ENCODE measurements around the gene PLPP1.
"Not testable (repeated sequence)": the region's sequence is repeated elsewhere in the genome, so short reads cannot be mapped to it uniquely, and the experiment has no call there.

The PLPP1 gene

DNA sequence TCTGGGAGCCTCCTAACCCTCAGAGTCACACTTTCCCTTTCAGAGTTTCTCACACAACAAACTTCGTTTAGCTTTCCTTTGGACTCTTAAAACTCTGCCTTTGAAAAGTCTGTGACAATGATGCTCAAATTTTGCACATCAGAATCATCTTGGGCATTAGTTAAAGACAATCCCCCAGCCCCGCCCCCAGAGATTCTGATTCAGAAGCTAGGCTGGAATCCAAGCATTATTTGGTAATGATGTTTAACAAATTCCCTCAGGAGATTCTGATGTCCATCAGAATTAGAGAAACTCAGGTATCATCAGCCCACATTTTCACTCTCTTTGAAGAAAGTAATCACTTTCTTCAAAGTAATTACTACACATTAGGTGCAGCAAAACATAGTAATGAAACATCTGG, 9.6 kb upstream of the PLPP1 start:
- no peak for DNase-seq

DNA sequence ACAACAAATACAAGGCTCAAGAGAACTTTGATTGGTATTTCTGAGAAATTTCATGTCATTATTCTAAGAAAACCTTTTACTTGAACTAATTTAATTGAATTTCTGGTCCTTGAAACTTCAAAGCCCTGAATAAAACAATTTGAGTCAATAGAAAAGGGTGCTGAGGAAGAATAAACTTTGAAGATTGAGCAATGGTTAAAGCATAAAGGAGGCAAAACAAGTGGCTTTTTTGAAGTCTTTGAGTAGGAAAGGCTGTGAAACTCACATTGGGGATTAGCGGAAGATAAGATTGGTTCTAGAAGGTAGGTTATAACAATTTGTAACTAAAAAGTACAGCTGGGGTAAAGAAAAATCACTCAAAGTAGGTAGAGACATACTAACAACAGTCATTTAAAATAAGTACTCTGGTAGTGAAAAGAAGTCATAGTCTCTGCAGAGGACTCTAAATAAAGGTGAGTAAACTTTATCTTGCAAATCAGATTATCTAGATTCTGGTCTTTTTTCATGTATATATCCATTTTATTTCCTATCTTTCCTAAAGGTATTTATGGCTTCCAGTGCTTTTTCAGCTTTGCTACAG, 6.4 kb upstream of the PLPP1 start:
- DNase-seq = no peak

DNA sequence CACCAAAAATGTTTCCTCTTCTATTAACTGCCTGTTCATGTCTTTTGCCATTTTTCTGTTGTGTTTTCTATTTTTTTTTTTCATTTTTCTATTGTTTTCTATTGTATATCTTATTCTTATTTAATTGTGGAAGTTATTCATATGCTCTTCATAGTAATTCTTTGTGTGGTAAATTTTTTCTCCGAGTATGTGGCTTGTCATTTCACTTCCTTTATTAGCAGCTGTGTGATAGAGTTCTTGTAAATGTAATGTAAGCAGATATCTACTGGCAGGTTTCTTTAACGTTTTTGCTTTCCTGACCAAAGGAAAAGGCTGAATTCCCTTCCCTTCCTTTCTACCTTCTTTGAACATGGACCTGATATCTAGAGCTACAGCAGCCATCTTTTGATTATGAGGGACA, 5.8 kb upstream of the PLPP1 start:
- no peak for DNase-seq

DNA sequence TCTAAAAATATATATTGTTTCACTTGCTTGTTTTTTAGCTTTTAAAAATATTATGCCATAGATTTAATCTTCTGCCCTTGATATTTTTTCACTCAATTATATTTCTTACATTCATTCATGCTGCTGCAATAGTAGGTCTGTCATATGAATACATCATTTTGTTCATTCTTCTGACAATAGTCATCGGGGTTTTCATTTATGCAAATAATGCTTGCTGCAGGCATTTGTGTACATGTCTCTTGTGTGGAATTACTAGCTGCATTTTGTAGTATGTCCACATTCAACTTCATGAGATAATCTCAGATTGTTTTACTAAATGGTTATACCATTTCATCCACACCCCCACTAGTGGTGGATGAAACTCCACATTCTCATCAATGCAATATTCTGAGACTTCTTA, 5.3 kb upstream of the PLPP1 start:
- no peak for DNase-seq

DNA sequence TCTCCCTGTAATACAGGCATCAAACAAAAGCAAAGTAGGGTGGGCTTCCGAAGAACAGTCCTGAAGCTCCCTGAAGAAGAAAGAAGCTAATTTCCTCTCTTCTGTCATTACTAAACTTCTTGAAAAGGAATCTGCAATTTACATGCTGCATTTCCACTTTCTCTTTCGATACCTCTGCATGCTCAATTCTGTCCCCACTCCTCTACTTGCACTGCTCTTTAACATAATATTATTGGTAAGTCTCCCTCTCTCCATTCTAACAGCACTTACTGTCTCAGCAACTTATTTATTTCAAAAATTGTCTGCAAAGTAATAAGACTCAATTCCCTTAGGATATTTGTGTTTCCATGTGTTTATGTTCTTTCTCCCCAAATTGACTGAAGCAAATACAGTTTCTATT, 3.9 kb upstream of the PLPP1 start:
- DNase-seq = no peak

DNA sequence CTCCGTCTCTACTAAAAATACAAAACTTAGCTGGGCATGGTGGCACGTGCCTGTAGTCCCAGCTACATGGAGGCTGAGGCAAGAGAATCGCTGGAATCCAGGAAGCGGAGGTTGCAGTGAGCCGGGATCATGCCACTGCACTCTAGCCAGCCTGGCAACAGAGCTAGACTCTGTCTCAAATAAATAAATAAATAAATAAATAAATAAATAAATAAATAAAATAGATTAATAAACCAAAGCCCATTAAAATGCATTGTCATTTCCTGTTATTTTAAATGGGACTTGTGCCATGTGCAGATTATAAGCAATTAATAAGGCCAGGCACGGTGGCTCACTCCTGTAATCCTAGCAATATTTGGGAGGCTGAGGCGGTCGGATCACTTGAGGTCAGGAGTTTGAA, 2.6 kb upstream of the PLPP1 start:
- not testable (repeated sequence) for DNase-seq

DNA sequence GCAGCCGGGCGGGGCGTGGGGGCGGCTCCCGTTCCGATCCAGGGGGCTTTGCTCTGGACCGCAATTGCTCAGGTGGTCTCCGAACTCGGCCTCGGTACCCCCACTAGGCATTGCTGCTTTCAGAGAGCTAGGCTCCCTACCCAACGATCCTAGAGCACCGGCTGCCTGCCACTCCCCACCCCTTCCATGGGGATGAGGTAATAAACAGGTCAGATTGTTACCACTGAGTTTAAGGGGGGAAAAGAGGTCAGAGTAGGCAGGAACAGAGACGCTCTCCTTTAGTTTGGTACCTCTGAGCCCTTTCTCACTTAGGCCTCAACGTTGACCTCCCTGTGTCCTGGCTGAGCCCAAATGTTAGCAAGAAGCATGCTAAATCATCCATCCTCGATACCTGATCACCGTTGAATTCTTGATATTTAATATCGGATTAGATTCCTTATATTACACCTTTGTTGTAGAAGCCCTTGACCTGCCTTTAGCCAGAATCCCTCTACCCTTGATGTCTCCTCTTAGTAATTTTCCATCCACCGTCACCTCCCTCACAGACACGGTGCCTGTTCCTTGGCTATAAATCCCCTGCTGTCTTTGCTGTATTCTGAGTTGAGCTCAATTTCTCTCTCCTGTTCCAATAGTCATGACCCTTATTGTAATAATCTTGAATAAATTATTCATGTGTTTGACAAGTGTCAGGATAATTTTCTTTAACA, 588 bp upstream of the PLPP1 start:
- DNase-seq = no peak

DNA sequence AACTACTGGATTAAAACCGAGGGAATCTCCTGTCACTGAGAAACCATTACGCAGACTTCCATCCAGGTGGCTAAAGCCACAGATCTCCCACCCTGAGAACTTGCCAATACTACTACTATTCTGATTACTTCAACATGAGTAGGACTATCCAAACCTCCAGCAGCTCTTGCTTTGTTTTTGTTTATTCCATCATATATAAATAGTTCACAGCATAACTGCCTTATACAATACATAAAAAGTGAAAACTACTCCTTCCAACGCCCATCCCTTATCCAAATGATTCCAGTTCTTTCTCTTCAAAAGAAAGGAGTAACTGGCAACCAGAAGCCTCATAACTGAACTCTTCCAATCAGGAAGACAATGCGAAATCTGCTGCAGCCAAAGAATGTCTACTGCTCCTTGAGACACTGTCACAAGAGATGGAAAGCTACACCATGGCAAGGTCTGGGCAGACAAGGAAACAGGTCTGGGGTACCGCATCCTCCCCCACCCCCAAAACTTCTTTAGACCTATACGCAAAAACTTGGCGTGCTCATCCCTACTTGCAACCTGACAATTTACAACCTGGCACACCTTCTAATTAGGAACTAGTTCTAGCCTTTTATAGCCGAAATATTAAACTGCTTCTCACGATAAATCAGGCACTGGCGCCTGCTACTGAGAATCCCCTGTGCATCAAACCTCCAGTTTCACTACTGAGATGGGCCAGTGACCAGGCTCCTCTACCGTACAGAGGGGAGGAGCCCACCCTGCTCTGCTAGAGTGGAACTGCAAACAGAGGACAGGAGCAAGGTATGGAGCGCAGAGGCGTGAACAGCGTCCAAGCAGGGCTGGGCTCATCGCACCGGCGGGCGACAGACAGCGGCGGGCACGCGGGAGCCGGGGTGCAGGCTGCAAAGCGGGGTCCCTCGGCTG, 986 bp downstream of the PLPP1 start:
- no peak for DNase-seq

DNA sequence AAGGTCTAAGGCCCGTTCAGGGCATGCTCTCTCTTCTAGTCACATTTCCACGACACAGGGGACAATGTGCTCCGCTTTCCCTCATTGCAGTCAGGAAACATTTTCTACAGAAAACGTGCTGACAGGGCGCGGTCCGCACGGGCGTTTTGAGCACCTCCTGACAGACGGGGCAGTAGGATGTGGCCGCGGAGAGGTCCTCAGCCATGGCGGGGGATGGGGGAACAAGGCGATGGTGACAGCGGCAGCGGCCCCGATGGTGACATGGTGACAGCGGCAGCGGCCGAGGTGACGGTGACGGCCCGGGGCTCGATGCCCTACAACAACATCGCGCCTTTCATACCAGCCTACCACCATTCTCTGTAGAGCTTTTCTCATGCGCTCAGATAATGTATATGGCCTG, 4.1 kb downstream of the PLPP1 start:
- no peak for DNase-seq

DNA sequence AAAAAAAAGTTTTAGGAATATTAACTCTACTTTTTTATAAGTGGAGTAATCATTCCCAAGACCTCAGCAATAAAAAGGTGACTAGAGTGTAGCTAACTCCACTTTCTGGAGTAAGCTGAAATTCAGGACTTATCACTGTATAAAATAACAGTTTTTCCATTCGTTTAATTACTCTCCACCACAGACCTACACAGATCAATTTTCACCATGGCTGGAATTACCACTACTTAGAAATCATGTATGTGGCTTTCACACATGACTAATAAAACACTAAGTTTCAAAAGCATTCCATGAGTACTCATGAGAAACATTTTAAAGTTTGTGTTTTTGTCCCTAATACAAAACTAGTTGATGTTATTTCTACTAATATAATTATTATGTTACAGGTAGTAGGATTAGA, 9.9 kb downstream of the PLPP1 start:
- DNase-seq = no peak

DNA sequence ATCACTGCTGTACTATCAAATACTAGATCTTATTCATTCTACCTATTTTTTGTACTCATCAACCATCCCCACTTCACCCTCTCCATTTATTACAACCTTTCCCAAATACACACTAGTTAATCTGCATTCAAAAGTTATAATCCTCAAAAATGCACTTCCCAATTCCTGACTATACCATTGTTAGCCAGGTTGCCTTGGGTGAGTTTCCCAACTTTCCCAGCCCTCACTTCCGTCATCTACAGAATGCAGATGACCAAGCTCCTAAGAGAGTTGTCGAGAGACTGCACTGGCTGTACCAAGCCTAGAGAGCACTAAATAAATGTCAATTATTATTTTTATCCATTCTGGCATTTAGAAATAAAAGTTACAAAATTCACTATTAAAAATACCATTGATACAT, 11.5 kb downstream of the PLPP1 start:
- no peak for DNase-seq

DNA sequence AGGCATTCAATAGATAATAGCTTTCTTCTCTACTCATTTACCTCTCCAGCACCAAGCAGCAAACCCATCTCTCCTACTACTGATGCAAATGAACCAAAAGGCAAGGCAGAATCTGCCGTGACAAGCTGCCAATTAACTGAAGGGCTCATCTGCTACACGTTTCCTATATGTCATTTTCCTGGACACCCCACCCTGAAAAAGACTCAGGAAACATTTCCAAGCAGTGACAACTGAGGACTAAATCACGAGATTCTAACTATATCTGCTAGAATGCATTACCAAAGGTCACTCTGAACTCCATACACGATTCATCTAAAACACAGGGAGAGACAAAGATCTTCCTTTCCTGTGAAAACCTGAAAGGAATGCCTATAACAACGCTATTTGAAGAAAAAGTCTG, 12.9 kb downstream of the PLPP1 start:
- no peak for DNase-seq

DNA sequence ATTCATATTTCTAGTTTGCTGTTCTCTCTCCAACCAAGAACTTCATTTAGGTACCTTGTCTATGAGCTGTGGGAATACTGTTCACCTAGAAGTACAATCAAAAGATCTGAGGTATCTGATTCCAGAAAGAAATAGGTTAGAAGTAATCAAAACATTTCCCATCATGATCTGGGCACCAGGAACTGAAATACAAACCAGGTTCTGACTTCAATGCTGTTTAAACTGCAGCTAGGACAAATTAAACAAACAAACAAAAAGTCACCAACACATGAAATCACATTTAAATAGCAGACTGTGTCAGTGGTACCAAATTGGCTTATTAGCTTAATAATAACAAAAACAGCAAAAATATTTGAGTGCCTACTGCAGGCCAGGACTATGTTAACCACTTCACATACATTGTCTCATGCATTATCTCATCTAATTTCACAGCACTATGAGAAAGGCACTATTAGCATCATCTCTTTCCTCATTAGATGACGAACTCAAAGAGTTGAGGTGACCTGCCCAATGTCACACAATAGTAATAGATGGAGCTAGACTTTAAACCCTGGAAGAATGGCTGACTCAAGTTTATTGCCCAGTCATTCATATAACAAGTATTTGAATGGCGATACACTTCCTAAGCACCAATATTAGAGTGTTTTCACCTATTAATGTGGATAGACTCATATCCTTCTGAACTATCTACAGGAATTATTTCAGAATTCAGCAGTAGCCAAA, 14.5 kb downstream of the PLPP1 start:
- DNase-seq = no peak

DNA sequence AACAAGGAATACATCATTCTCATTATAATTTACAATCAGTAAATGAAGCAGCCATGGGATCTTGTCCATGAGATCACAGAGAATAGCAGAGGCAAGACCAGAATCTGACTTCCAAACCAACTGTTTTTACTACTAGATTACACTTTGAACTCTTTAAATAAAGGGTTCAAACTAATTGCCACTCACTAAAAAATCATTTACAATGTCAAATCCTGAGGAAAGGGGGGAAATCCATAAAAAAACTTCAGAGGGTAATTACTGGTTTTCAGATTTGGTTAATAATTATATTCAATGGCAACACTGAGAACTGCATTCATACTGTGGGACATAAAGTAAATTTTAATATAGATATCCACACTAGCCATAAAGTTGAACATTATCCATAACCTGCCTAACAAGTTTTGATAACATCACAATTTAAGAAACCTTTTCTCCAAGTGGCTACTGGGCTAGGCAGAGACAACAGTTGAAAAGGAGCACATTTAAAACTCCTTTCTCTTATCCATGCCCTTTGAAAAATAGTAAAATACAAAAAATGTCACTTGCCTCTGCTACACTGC, 15.9 kb downstream of the PLPP1 start:
- no peak for DNase-seq

DNA sequence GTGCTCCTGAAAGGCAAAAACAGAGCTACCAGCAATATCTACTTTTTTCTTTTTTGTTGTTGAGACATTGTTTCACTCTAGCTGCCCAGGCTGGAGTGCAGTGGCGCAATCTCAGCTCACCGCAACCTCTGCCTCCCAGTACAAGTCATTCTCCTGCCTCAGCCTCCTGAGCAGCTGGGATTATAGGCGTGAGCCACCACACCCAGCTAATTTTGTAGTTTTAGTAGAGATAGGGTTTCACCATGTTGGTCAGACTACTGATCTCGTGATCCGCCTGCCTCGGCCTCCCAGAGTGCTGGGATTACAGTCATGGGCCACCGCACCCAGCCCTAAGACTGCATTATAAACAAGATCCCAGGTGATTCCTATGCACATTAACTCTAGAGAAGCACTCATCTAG, 17.0 kb downstream of the PLPP1 start:
- DNase-seq = no peak

DNA sequence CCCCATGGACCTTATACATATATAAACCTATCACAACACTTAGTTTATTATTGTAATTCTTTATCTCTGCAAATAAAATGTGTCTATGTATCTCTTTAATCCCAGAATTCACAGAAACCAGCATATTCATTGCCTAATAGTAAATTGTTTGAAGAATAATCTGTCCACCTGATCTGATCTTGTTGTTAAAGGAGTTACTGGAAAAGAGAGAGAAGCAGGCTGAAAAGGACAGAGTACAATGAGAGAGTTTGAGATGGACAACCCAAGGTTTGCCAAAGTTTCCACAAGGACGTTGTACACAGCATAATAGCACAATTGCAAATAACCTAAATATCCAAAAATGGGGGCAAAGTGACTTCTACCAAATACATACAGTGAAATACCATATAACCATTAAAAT, 23.8 kb downstream of the PLPP1 start:
- DNase-seq = no peak

DNA sequence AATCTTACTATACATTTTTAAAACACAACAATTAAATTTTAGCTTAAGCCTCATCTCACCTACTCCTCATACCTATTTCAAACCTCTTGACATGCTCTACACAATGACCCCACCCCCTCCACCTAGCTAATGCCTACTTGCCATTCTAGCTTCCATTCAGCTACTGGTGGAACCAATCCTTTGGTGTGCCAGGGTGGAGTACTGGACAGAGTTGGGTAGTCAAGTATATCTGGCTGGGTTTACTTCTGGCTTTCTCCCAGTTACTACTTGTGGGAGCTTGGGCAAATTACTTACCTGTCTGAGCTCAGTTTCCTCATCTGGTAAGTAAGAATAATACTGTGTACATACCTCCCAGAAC, 24.3 kb downstream of the PLPP1 start:
- DNase-seq = no peak

DNA sequence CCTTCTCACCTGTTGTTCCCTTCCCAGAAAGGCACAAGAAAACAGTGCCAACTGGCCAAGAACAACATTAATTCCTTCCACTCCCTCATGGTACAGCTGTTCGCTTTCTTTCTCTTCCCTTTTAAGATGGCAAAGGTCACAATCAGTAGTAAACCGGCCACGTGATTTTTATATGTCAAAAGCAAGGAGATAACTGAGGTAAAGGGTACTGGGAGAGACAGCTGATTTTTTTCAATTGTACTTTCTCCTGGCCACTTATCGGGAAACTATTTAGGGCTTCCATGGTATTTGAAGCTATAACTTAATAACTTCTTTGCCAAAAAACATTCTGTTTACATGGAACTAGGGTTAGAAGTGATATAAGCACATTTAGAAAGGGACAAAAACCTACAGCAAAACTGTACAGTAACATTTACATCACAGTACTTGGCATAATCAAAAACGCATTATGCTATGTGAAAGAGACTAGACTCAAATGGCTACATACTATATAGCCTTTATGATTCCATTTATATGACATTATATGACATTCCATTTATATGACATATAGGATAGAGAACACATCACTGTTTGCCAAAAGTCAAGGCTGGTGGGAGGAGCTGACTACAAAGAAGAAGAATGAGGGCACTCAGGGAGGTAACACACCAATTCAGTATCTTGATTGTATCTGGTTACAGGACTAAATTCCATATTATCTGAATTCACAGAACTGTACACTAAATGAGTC, 24.8 kb downstream of the PLPP1 start:
- DNase-seq = no peak

DNA sequence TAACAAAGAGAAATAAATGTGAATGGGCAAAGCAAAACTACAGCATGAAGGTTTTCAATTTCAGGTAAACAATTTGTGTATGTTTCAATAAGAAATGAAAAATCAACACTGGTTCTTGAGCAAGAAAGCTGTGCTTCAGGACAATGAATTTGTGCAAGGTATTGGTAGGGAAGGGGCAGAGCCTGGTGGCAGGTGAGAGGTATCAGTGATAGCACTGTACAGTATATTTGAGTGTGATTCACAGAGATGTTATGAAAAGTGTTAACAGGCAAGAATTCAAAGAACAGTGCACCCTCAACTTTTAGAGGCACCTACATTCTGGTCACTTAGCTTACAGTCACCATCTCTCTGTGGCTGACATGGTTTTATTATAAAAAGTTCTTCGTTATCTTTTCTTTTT, 25.7 kb downstream of the PLPP1 start:
- no peak for DNase-seq

DNA sequence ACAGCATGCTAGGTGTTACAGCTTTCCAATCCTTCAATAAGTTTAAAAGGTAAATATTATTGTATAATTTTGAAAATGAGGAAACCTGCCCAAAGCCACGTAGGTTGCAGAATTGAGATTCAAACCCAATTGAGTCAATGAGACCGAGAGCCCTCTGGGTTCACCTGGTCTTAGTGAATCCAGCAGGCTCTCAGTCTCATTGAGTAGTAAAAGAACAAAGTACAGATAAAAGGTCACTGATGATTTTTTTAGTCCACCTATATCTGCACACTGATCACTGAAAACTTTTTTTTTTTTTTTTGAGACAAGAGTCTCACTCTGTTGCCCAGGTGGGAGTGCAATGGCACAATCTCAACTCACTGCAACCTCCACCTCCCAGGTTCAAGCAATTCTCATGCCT, 27.2 kb downstream of the PLPP1 start:
- no peak for DNase-seq

DNA sequence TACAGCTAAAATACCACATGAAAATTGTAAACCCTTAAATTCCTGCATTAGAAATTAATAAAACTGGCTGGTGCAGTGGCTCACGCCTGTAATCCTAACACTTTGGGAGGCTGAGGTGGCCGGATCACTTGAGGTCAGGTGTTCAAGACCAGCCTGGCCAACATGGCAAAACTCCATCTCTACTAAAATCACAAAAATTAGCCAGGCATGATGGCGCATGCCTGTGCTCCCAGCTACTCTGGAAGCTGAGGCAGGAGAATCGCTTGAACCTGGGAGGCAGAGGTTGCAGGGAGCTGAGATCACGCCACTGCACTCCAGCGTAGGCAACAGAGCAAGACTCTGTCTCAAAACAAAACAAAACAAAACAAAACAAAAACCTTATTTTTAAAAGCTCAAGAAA, 29.1 kb downstream of the PLPP1 start:
- not testable (repeated sequence) for DNase-seq

DNA sequence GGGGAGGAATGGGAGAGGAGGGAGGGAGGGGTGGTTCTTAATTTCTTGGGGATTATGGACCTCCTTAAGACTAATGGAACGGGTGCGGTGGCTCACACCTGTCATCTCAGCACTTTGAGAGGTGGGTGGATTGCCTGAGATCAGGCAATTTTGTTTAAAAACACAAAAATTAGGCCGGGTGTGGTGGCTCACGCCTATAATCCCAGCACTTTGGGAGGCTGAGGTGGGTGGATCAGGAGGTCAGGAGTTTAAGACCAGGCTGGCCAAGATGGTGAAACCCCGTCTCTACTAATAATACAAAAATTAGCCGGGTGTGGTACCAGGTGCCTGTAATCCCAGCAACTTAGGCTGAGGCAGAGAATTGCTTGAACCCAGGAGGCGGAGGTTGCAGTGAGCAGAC, 30.8 kb downstream of the PLPP1 start:
- not testable (repeated sequence) for DNase-seq

DNA sequence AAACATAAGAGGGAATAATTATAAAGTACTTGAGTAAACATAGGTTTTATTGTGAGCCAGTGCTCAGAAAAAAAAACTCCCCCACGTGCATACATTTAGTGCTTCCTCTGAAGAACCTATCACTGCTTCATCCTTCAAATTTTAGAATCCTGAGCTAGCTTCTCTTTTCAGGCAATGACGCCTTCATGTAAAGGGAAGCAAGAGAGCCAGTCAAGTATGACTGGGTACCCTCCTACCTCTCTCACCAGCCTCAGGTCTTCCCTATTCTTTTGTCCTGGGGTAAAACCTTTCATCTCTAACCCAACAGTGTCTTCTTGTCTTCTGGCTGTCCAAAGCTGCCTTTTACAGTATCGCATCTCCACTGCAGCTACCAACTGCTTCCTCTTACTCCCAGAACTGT, 32.0 kb downstream of the PLPP1 start:
- no peak for DNase-seq

Measured in NCI-H187 (cell line).